SJSA1 (cell line): ENCODE results near the gene NELL1. TPM values are rescaled to one million over a fixed set of nuclear protein-coding genes. Genes with fewer than 3 reads are reported as not detected.

Source experiments
- DNase-seq, 2 experiments: peaks; one replicate each; pipeline ENCODE4 v3.0.0-alpha.2; 2015 to 2020; ENCODE audit warnings: low spot score in 2 of 2, low read depth in 1 of 2
- H3K27ac ChIP-seq: fragments of 250-450 bp; sonication (Bioruptor Pico); 2 replicates; pipeline ENCODE4 v1.5.1; 2020; ENCODE audit warnings: mild to moderate bottlenecking, moderate library complexity
- H3K27me3 ChIP-seq: fragments of 250-450 bp; sonication (Bioruptor Pico); replicated peaks from 2 replicates; pipeline ENCODE4 v1.5.1; 2020; ENCODE audit warnings: mild to moderate bottlenecking, moderate library complexity
- H3K36me3 ChIP-seq: fragments of 250-450 bp; sonication (Bioruptor Pico); 2 replicates; pipeline ENCODE4 v1.5.1; 2020; ENCODE audit warnings: mild to moderate bottlenecking
- H3K4me1 ChIP-seq: fragments of 250-450 bp; sonication (Bioruptor Pico); replicated peaks from 2 replicates; pipeline ENCODE4 v1.6.1; 2021; ENCODE audit warnings: mild to moderate bottlenecking
- H3K4me3 ChIP-seq: fragments of 250-450 bp; sonication (Bioruptor Pico); 2 replicates; pipeline ENCODE4 v1.5.1; 2020; ENCODE audit warnings: mild to moderate bottlenecking
- H3K9me3 ChIP-seq: fragments of 250-450 bp; sonication (Bioruptor Pico); replicated peaks from 2 replicates; pipeline ENCODE4 v1.5.1; 2020; ENCODE audit warnings: mild to moderate bottlenecking
- total RNA-seq: library from RNA; depleted of rRNA; stranded (reverse); fragments of >200 nt; shearing (Covaris generic); gene quantifications from 2 replicates; pipeline ENCODE4 v1.2.3, GENCODE V29; 2014

The NELL1 gene
- total RNA-seq, 1 experiment from 2014 or later = not detected

GRCh38 chr11:21511835-21512440, 842.6 kb downstream of the NELL1 start:
- Histone ChIP-seq H3K36me3 (no peaks in the 10 kb centered on the region), H3K4me3 (no peak overlapping the region), H3K27ac (no peak overlapping the region), H3K27me3 (no peaks in the 10 kb centered on the region), H3K4me1 (no peaks in the 10 kb centered on the region), H3K9me3 (no peaks in the 10 kb centered on the region)
- no peak for DNase-seq

- no peaks in the 10 kb centered on the region for H3K4me1 ChIP-seq
- H3K27me3 ChIP-seq = no peaks in the 10 kb centered on the region
- no peaks in the 10 kb centered on the region for H3K36me3 ChIP-seq
- no peak overlapping the region for H3K27ac ChIP-seq
- DNase-seq = no peak
- no peak overlapping the region for H3K4me3 ChIP-seq
- H3K9me3 ChIP-seq = 0 out of 2 replicates have a peak, but pooled peaks cover 4% of the 10 kb centered on the region
These were observed 844.9 kb downstream of the NELL1 start for GRCh38 chr11:21514316-21514715.

- no peaks in the 10 kb centered on the region for H3K36me3 ChIP-seq
- H3K4me3 ChIP-seq = no peak overlapping the region
- no peaks in the 10 kb centered on the region for H3K4me1 ChIP-seq
- H3K27ac ChIP-seq = no peak overlapping the region
- H3K9me3 ChIP-seq = 0 out of 2 replicates have a peak, but pooled peaks cover 6% of the 10 kb centered on the region
- DNase-seq = no peak
- H3K27me3 ChIP-seq = no peaks in the 10 kb centered on the region
These were observed 850.9 kb downstream of the NELL1 start for GRCh38 chr11:21520244-21520643.

GRCh38 chr11:21529187-21529586, 859.8 kb downstream of the NELL1 start:
- no peaks in the 10 kb centered on the region for H3K9me3 ChIP-seq
- no peaks in the 10 kb centered on the region for H3K36me3 ChIP-seq
- no peak overlapping the region for H3K27ac ChIP-seq
- H3K4me3 ChIP-seq = no peak overlapping the region
- no peaks in the 10 kb centered on the region for H3K27me3 ChIP-seq
- H3K4me1 ChIP-seq = no peaks in the 10 kb centered on the region
- DNase-seq = no peak

- no peak for DNase-seq
- H3K27me3 ChIP-seq = no peaks in the 10 kb centered on the region
- H3K9me3 ChIP-seq = 0 out of 2 replicates have a peak, but pooled peaks cover 3% of the 10 kb centered on the region
- no peaks in the 10 kb centered on the region for H3K36me3 ChIP-seq
- no peaks in the 10 kb centered on the region for H3K4me1 ChIP-seq
- H3K4me3 ChIP-seq = no peak overlapping the region
- H3K27ac ChIP-seq = no peak overlapping the region
These were observed 864.9 kb downstream of the NELL1 start for GRCh38 chr11:21534288-21534687.

GRCh38 chr11:21537980-21538379, 868.6 kb downstream of the NELL1 start:
- no peak for DNase-seq
- Histone ChIP-seq H3K9me3 (0 out of 2 replicates have a peak, but pooled peaks cover 8% of the 10 kb centered on the region), H3K36me3 (no peaks in the 10 kb centered on the region), H3K4me1 (no peaks in the 10 kb centered on the region), H3K27ac (no peak overlapping the region), H3K27me3 (no peaks in the 10 kb centered on the region), H3K4me3 (no peak overlapping the region)

GRCh38 chr11:21541187-21541751, 871.9 kb downstream of the NELL1 start:
- Histone ChIP-seq H3K27me3 (no peaks in the 10 kb centered on the region), H3K36me3 (no peaks in the 10 kb centered on the region), H3K27ac (no peak overlapping the region), H3K4me3 (no peak overlapping the region), H3K9me3 (peaks cover 8% of the 10 kb centered on the region; the same call in 1 of the 2 replicates), H3K4me1 (no peaks in the 10 kb centered on the region)
- DNase-seq = no peak

GRCh38 chr11:21543901-21544300, 874.5 kb downstream of the NELL1 start:
- peaks cover 5% of the 10 kb centered on the region; the same call in 1 of the 2 replicates for H3K9me3 ChIP-seq
- H3K4me3 ChIP-seq = no peak overlapping the region
- H3K27ac ChIP-seq = no peak overlapping the region
- no peaks in the 10 kb centered on the region for H3K36me3 ChIP-seq
- DNase-seq = no peak
- no peaks in the 10 kb centered on the region for H3K4me1 ChIP-seq
- no peaks in the 10 kb centered on the region for H3K27me3 ChIP-seq

GRCh38 chr11:21545699-21546098, 876.3 kb downstream of the NELL1 start:
- Histone ChIP-seq H3K4me3 (no peak overlapping the region), H3K9me3 (peaks cover 5% of the 10 kb centered on the region; the same call in 1 of the 2 replicates), H3K36me3 (no peaks in the 10 kb centered on the region), H3K4me1 (no peaks in the 10 kb centered on the region), H3K27me3 (no peaks in the 10 kb centered on the region), H3K27ac (no peak overlapping the region)
- no peak for DNase-seq

GRCh38 chr11:21546703-21547102, 877.3 kb downstream of the NELL1 start:
- Histone ChIP-seq H3K27me3 (no peaks in the 10 kb centered on the region), H3K27ac (no peak overlapping the region), H3K4me3 (no peak overlapping the region), H3K4me1 (no peaks in the 10 kb centered on the region), H3K36me3 (no peaks in the 10 kb centered on the region), H3K9me3 (peaks cover under 1% of the 10 kb centered on the region; the same call in 1 of the 2 replicates)
- DNase-seq = no peak

- Histone ChIP-seq H3K36me3 (no peaks in the 10 kb centered on the region), H3K4me1 (no peaks in the 10 kb centered on the region), H3K4me3 (no peak overlapping the region), H3K9me3 (no peaks in the 10 kb centered on the region), H3K27me3 (no peaks in the 10 kb centered on the region), H3K27ac (no peak overlapping the region)
- DNase-seq = no peak
These were observed 883.5 kb downstream of the NELL1 start for GRCh38 chr11:21552911-21553310.

- no peaks in the 10 kb centered on the region for H3K27me3 ChIP-seq
- H3K27ac ChIP-seq = no peak overlapping the region
- no peak for DNase-seq
- H3K36me3 ChIP-seq = no peaks in the 10 kb centered on the region
- no peaks in the 10 kb centered on the region for H3K4me1 ChIP-seq
- no peak overlapping the region for H3K4me3 ChIP-seq
- H3K9me3 ChIP-seq = no peaks in the 10 kb centered on the region
These were observed 884.4 kb downstream of the NELL1 start for GRCh38 chr11:21553795-21554194.

- Histone ChIP-seq H3K4me1 (no peaks in the 10 kb centered on the region), H3K27me3 (no peaks in the 10 kb centered on the region), H3K9me3 (no peaks in the 10 kb centered on the region), H3K36me3 (no peaks in the 10 kb centered on the region), H3K4me3 (no peak overlapping the region), H3K27ac (no peak overlapping the region)
- DNase-seq = no peak
These were observed 884.9 kb downstream of the NELL1 start for GRCh38 chr11:21554284-21554683.

- Histone ChIP-seq H3K27ac (no peak overlapping the region), H3K27me3 (no peaks in the 10 kb centered on the region), H3K36me3 (no peaks in the 10 kb centered on the region), H3K4me3 (no peak overlapping the region), H3K4me1 (no peaks in the 10 kb centered on the region), H3K9me3 (no peaks in the 10 kb centered on the region)
- DNase-seq = no peak
These were observed 887.5 kb downstream of the NELL1 start for GRCh38 chr11:21556926-21557325.
